Osteocyte (in vitro differentiated cells): ENCODE results near the gene TBC1D9. TPM values are rescaled to one million over a fixed set of nuclear protein-coding genes. Genes with fewer than 3 reads are reported as not detected.

Experiments
- DNase-seq: peaks from one replicate; pipeline ENCODE4 v3.0.0; 2021; ENCODE audit warnings: mixed read lengths; ENCODE audit not compliant: unreplicated experiment; ENCODE audit errors: extremely low spot score
- H3K27ac Mint-ChIP-seq: one replicate; pipeline ENCODE4 v1.8.0; 2021; ENCODE audit warnings: mild to moderate bottlenecking, mixed read lengths; ENCODE audit not compliant: unreplicated experiment
- H3K27me3 Mint-ChIP-seq: one replicate; pipeline ENCODE4 v1.8.0; 2021; ENCODE audit warnings: mixed read lengths; ENCODE audit not compliant: unreplicated experiment
- H3K36me3 Mint-ChIP-seq: one replicate; pipeline ENCODE4 v1.8.0; 2021; ENCODE audit warnings: mixed read lengths; ENCODE audit not compliant: unreplicated experiment
- H3K4me1 Mint-ChIP-seq: one replicate; pipeline ENCODE4 v1.8.0; 2021; ENCODE audit warnings: mixed read lengths; ENCODE audit not compliant: unreplicated experiment
- H3K4me3 Mint-ChIP-seq: one replicate; pipeline ENCODE4 v1.8.0; 2021; ENCODE audit warnings: mild to moderate bottlenecking, moderate library complexity, mixed read lengths; ENCODE audit not compliant: unreplicated experiment
- H3K9me3 Mint-ChIP-seq: one replicate; pipeline ENCODE4 v1.8.0; 2021; ENCODE audit warnings: mixed read lengths; ENCODE audit not compliant: unreplicated experiment
- total RNA-seq: library from RNA; stranded (reverse); gene quantifications from 2 replicates; pipeline ENCODE4 v1.2.1, GENCODE V29; 2021
- TF ChIP-seq, protein P1 (sequence below): fragments of 200-600 bp; sonication (generic); IDR thresholded peaks from 2 replicates; pipeline ENCODE4 v1.5.0; 2021; ENCODE audit warnings: antibody characterized with exemption, mild to moderate bottlenecking, moderate library complexity

The TBC1D9 gene
- total RNA-seq, 1 donor from 2014 or later, result 38.8 TPM

DNA sequence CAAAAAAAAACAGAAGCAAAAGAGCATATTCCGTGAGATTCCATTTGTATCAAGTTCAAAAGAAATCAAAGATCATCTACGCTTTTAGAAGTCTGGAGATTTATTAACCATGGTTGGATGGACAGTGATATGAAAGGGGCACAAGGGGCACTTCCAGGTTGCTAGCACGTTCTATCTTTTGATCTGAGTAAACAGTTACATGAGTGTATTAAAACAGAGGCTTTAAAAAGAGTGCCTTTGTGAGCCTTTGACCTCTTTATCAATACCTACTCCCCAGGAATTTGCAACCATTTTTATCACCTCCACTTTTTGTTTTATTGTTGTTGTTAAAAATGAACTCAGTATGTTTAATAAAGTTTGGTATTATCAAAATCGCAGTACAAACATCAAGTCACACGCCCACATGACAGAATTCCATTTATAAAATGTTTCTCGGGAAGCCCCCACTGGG, 115.1 kb downstream of the TBC1D9 start:
- Mint-ChIP-seq H3K36me3 (peaks cover 42% of the 10 kb centered on the region), H3K9me3 (no peaks in the 10 kb centered on the region), H3K27me3 (no peaks in the 10 kb centered on the region), H3K4me3 (no peak overlapping the region), H3K4me1 (peaks cover 5% of the 10 kb centered on the region), H3K27ac (no peak overlapping the region)
- TF ChIP-seq, protein P1, sequence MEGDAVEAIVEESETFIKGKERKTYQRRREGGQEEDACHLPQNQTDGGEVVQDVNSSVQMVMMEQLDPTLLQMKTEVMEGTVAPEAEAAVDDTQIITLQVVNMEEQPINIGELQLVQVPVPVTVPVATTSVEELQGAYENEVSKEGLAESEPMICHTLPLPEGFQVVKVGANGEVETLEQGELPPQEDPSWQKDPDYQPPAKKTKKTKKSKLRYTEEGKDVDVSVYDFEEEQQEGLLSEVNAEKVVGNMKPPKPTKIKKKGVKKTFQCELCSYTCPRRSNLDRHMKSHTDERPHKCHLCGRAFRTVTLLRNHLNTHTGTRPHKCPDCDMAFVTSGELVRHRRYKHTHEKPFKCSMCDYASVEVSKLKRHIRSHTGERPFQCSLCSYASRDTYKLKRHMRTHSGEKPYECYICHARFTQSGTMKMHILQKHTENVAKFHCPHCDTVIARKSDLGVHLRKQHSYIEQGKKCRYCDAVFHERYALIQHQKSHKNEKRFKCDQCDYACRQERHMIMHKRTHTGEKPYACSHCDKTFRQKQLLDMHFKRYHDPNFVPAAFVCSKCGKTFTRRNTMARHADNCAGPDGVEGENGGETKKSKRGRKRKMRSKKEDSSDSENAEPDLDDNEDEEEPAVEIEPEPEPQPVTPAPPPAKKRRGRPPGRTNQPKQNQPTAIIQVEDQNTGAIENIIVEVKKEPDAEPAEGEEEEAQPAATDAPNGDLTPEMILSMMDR, result no peak
- DNase-seq, result no peak

DNA sequence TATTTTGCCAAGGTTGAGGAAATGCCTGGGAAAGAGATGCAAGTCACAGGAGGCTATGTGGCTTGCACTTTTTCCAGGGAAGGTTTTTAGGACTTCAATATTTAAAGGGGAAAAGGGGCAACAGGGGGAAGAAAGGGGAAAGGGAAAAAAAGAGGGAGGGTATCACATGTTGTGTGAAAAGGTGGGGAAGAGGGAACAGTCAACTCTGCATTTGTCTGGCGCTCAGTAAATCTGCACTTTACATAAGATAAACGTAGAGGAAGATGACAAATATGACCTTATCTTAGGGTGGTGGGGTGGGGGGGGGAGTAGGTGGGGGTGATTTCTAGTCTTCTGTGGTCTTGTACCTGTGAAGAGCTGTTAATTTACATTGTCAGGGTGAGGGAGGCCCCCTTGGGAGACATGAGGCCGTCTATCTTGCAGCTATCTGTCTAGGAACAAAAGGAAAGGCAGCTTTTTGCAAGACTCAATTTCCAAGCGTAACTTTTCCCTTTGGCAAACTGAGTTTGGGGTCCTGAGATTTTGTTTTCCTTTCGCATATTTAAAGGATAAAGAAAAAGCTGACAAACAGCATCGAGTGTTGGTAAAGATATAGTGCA, 115.9 kb downstream of the TBC1D9 start:
- DNase-seq, result no peak
- H3K27ac Mint-ChIP-seq, result no peak overlapping the region

DNA sequence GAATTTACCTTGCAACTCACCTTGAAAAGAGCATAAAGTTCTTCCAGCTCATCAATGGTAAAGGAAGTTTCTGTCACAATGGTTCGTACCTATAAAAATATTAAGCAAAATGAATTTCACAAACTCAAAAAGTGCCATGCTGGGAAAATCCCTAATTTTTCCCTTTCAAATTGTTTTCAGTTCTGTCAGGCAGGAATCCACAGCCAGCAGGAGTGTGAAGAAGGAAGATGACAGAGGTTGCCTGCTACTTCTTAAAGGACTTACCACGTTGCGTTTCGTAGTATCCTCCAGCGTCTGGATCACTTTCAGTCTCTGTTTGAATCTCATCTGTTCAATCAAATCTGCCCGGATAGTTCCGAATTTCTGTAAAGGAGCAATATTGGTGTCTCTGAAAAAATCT, 117.1 kb downstream of the TBC1D9 start:
- no peak overlapping the region for H3K27ac Mint-ChIP-seq
- H3K27me3 Mint-ChIP-seq, result no peaks in the 10 kb centered on the region
- peaks cover 16% of the 10 kb centered on the region for H3K4me1 Mint-ChIP-seq
- TF ChIP-seq, protein P1, result no peak
- no peak overlapping the region for H3K4me3 Mint-ChIP-seq
- H3K9me3 Mint-ChIP-seq, result no peaks in the 10 kb centered on the region
- H3K36me3 Mint-ChIP-seq, result peaks cover 39% of the 10 kb centered on the region
- DNase-seq, result no peak

More for the DNA sequence above, 115.9 kb downstream of the TBC1D9 start:
- TF ChIP-seq, protein P1, result no peak
- Mint-ChIP-seq H3K4me1 (peaks cover 14% of the 10 kb centered on the region), H3K36me3 (peaks cover 35% of the 10 kb centered on the region), H3K27me3 (no peaks in the 10 kb centered on the region), H3K4me3 (no peak overlapping the region), H3K9me3 (no peaks in the 10 kb centered on the region)

DNA sequence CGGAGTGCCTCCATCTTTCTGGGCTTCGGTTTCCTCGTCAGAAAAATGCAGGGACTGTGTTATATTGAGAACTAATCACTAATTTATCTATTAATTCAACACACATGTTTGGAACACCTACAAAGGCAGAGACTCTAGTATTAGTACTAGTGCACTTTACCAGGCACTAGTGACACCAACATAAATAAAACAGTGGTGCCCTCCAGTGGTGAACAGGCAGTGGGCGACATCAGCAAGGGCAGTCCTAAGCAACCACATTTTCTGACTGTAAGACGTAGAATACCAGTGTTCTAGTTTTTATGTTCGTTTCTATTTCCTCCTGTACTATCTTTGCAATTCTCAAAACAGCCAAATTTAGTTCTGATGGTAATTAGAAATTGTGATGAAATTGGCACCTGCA, 118.3 kb downstream of the TBC1D9 start:
- DNase-seq, result no peak
- no peak overlapping the region for H3K27ac Mint-ChIP-seq
- H3K4me1 Mint-ChIP-seq, result peaks cover 18% of the 10 kb centered on the region
- H3K27me3 Mint-ChIP-seq, result no peaks in the 10 kb centered on the region
- no peak overlapping the region for H3K4me3 Mint-ChIP-seq
- H3K36me3 Mint-ChIP-seq, result peaks cover 42% of the 10 kb centered on the region
- TF ChIP-seq, protein P1, result peak; percentile 46
- H3K9me3 Mint-ChIP-seq, result no peaks in the 10 kb centered on the region

DNA sequence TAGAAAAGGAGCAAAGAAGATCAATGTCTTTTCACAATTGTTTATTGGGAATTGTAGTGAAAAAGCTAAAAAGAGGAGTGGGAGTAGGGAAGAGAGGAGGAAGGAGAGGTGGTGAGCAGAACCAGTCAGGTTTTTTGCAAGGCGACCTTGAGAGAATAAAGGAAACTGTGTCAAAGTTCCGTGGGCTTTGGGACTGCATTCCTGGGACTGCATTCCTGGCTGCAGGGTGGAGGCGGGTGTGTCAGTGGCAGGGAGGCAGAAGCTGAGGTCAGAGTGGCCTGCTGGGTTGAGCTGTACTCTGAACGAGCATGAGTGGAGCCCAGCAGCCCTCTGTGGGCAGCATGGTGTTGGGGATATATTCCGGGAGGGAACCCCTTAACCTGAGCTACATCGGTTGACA, 120.6 kb downstream of the TBC1D9 start:
- Mint-ChIP-seq H3K4me3 (no peak overlapping the region), H3K27ac (peak overlapping the region; percentile 46), H3K36me3 (peaks cover 46% of the 10 kb centered on the region), H3K4me1 (peaks cover 18% of the 10 kb centered on the region), H3K27me3 (no peaks in the 10 kb centered on the region), H3K9me3 (no peaks in the 10 kb centered on the region)
- DNase-seq, result no peak
- TF ChIP-seq, protein P1, result no peak
